HepG2 (cell line): ENCODE measurements around the gene ATP13A2.

ENCODE experiments used
- IKZF1 ChIP-seq: fragments of 450-650 bp; IDR thresholded peaks from 2 replicates; pipeline ENCODE4 v1.7.1; 2016
- MAZ ChIP-seq, 2 experiments: sonication (generic) in 1 of 2; formaldehyde crosslinking in 1 of 2; IDR thresholded peaks; 2 replicates each; pipeline versions ENCODE4 v1.5.0 to v1.6.1; 2012 to 2020; ENCODE audit warnings: low read depth in 2 of 2, mild to moderate bottlenecking in 2 of 2, borderline replicate concordance in 1 of 2, improper control_type of control experiment in 1 of 2, low read length in 1 of 2, missing genetic modification reagents in 1 of 2, moderate library complexity in 1 of 2
- ZNF232 ChIP-seq: sonication (generic); formaldehyde crosslinking; IDR thresholded peaks from 2 replicates; pipeline ENCODE4 v1.4.0; 2020; ENCODE audit warnings: missing genetic modification reagents, borderline replicate concordance
- TF ChIP-seq, protein P1 (sequence below), 2 experiments: sonication (generic) in 1 of 2; formaldehyde crosslinking in 1 of 2; IDR thresholded peaks; 2 replicates each; pipeline versions ENCODE4 v1.5.1 to v1.6.1; 2011 to 2020; ENCODE audit warnings: borderline replicate concordance in 1 of 2, low read depth in 1 of 2, low read length in 1 of 2, mild to moderate bottlenecking in 1 of 2, missing genetic modification reagents in 1 of 2, moderate library complexity in 1 of 2

DNA sequence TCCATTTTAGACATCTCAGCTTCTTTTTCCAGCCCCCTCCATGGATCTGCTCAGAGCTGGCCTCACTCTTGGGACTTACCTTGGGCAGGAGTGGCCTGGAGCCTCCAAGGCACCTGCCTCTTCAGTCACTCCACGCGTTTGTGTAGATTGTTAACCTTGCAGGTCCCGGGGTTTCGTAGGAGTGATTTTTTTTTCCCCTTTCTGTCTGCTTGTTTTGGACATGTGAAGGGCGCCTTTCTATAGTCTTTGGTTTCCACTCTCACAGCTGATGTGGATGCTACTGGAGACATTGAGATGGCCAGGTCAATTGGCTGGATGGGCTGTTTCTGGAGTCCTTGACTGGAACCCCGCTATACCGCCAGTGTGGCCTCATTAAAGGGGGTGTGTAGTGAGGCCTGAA is 44.1 kb upstream of the ATP13A2 start:
- TF ChIP-seq, protein P1, sequence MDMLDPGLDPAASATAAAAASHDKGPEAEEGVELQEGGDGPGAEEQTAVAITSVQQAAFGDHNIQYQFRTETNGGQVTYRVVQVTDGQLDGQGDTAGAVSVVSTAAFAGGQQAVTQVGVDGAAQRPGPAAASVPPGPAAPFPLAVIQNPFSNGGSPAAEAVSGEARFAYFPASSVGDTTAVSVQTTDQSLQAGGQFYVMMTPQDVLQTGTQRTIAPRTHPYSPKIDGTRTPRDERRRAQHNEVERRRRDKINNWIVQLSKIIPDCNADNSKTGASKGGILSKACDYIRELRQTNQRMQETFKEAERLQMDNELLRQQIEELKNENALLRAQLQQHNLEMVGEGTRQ (IDR thresholded peaks at IDR 0.05; ENCODE audit: low read depth, low read length) = no peak
- TF ChIP-seq, protein P1 (CRISPR knock-in tag; IDR thresholded peaks at IDR 0.05; ENCODE audit: borderline replicate concordance) = no peak
- no peak for TF ChIP-seq MAZ (IDR thresholded peaks at IDR 0.05; ENCODE audit: borderline replicate concordance, low read depth, low read length)
- no peak for TF ChIP-seq MAZ (CRISPR knock-in tag; IDR thresholded peaks at IDR 0.05; ENCODE audit: low read depth)
- TF ChIP-seq IKZF1 = no peak
- no peak for TF ChIP-seq ZNF232 (CRISPR knock-in tag)
